HCT116 (cell line): ENCODE results near the gene SPAG6. TPM values are rescaled to one million over a fixed set of nuclear protein-coding genes. Genes with fewer than 3 reads are reported as not detected.

Experiments
- ATAC-seq: fragments of 200-7000 bp; cut with Tn5 transposase; 2 replicates; pipeline ENCODE4 v1.9.1; 2020; ENCODE audit warnings: mild to moderate bottlenecking, moderate library complexity
- BruUV-seq: library from RNA; stranded (reverse); fragments of 400-500 nt; replicated peaks from 2 replicates; lab custom pipeline; 2021; lab: Mats Ljungman, UMichigan
- CTCF ChIA-PET: fragments of 300-600 bp; sonication (Branson Sonifier 250); formaldehyde crosslinking; loops from one replicate; lab custom pipeline; 2021; ENCODE audit warnings: antibody characterized with exemption; lab: Charles Lee
- POLR2A ChIA-PET: fragments of 300-600, 350-600 bp; sonication (Branson Sonifier 250); formaldehyde crosslinking; loops from one replicate; lab custom pipeline; 2021; ENCODE audit warnings: antibody characterized with exemption; lab: Charles Lee
- RAD21 ChIA-PET, 2 experiments: fragments of 300-600 bp; sonication (Branson Sonifier 250); formaldehyde crosslinking; loops; one replicate each; lab custom pipeline; 2023; ENCODE audit warnings: low total read pairs in 2 of 2; ENCODE audit not compliant: uncharacterized antibody in 2 of 2, unreplicated experiment in 2 of 2, low non-redundant PET in 1 of 2; lab: Charles Lee
- DNase-seq: peaks from one replicate; pipeline ENCODE4 v3.0.0-alpha.2; 2010; ENCODE audit warnings: low read depth, low spot score
- H2AFZ ChIP-seq: fragments of 200-600 bp; shearing (Covaris generic), sonication (generic); 2 replicates; pipeline ENCODE4 v1.6.1; 2017; ENCODE audit warnings: low read depth, mixed run types, mixed read lengths, antibody characterized with exemption, low read length; ENCODE audit not compliant: poor library complexity, severe bottlenecking
- H3K27ac ChIP-seq: 2 replicates; pipeline ENCODE4 v1.5.1; 2012; ENCODE audit warnings: low read depth, low read length
- H3K27me3 ChIP-seq: fragments of 200-600 bp; sonication (generic); 2 replicates; pipeline ENCODE4 v1.6.1; 2016; ENCODE audit warnings: mixed run types, low read length, mixed read lengths; ENCODE audit not compliant: insufficient read depth
- H3K36me3 ChIP-seq, 2 experiments: fragments of 200-500 bp in 1 of 2; fragments of 200-600 bp in 1 of 2; sonication (Bioruptor generic) in 1 of 2; sonication (generic) in 1 of 2; 2 replicates each; pipeline versions ENCODE4 v1.5.1 to v1.6.1; 2014 to 2016; ENCODE audit warnings: low read length in 2 of 2, inconsistent platforms in 1 of 2, mixed read lengths in 1 of 2, mixed run types in 1 of 2; ENCODE audit not compliant: insufficient read depth in 2 of 2, control insufficient read depth in 1 of 2
- H3K4me1 ChIP-seq, 2 experiments: fragments of 200-600 bp in 1 of 2; sonication (generic) in 1 of 2; 2 replicates each; pipeline versions ENCODE4 v1.5.1 to v1.6.1; 2012 to 2017; ENCODE audit warnings: low read length in 2 of 2, inconsistent platforms in 1 of 2, mild to moderate bottlenecking in 1 of 2, mixed read lengths in 1 of 2, mixed run types in 1 of 2, moderate library complexity in 1 of 2; ENCODE audit not compliant: insufficient read depth in 2 of 2, control insufficient read depth in 1 of 2
- H3K4me2 ChIP-seq: fragments of 200-600 bp; sonication (generic); 2 replicates; pipeline ENCODE4 v1.6.1; 2017; ENCODE audit warnings: mixed run types, low read length, mixed read lengths
- H3K4me3 ChIP-seq, 2 experiments: fragments of 200-600 bp in 1 of 2; sonication (generic) in 1 of 2; replicated peaks in 1 of 2; 2 replicates each; pipeline ENCODE4 v1.5.1; 2011 to 2016; ENCODE audit warnings: low read length in 2 of 2, control low read depth in 1 of 2, low read depth in 1 of 2, mild to moderate bottlenecking in 1 of 2, mixed read lengths in 1 of 2, mixed run types in 1 of 2
- H3K79me2 ChIP-seq: fragments of 200-600 bp; sonication (generic); 2 replicates; pipeline ENCODE4 v1.6.1; 2017; ENCODE audit warnings: mild to moderate bottlenecking, mixed run types, low read length, moderate library complexity, mixed read lengths; ENCODE audit not compliant: insufficient read depth
- H3K9ac ChIP-seq: fragments of 200-600 bp; sonication (generic); 2 replicates; pipeline ENCODE4 v1.6.1; 2016; ENCODE audit warnings: low read length, mixed read lengths
- H3K9me2 ChIP-seq: fragments of 200-600 bp; sonication (generic), shearing (Covaris generic); 2 replicates; pipeline ENCODE4 v1.6.1; 2017; ENCODE audit warnings: mixed run types, mild to moderate bottlenecking, moderate library complexity; ENCODE audit not compliant: insufficient read depth
- H3K9me3 ChIP-seq, 2 experiments: fragments of 200-500 bp in 1 of 2; fragments of 200-600 bp in 1 of 2; sonication (Bioruptor generic) in 1 of 2; sonication (generic) in 1 of 2; 2 replicates each; pipeline ENCODE4 v1.6.1; 2014 to 2017; ENCODE audit warnings: low read length in 2 of 2, mixed read lengths in 2 of 2, inconsistent platforms in 1 of 2, low read depth in 1 of 2, mild to moderate bottlenecking in 1 of 2, mixed run types in 1 of 2, moderate library complexity in 1 of 2; ENCODE audit not compliant: control insufficient read depth in 1 of 2, insufficient read depth in 1 of 2
- H4K20me1 ChIP-seq: fragments of 200-600 bp; sonication (generic), shearing (Covaris generic); 2 replicates; pipeline ENCODE4 v1.6.1; 2017; ENCODE audit warnings: mixed run types, mild to moderate bottlenecking, moderate library complexity; ENCODE audit not compliant: insufficient read depth
- ATF3 ChIP-seq: IDR thresholded peaks from 2 replicates; pipeline ENCODE4 v1.6.1; 2012
- CEBPB ChIP-seq: IDR thresholded peaks from 2 replicates; pipeline ENCODE4 v1.6.1; 2012; ENCODE audit warnings: low read depth
- ELF1 ChIP-seq: IDR thresholded peaks from 2 replicates; pipeline ENCODE4 v1.6.1; 2012; ENCODE audit warnings: low read depth, borderline replicate concordance
- EZH2 ChIP-seq: fragments of 200-600 bp; sonication (generic); IDR thresholded peaks from 2 replicates; pipeline ENCODE4 v1.6.1; 2017; ENCODE audit warnings: antibody characterized with exemption, mixed run types
- EZH2phosphoT487 ChIP-seq: fragments of 200-600 bp; IDR thresholded peaks from 2 replicates; pipeline ENCODE4 v1.6.1; 2018; ENCODE audit warnings: antibody characterized with exemption, borderline replicate concordance
- FOSL1 ChIP-seq: IDR thresholded peaks from 2 replicates; pipeline ENCODE4 v1.6.1; 2012; ENCODE audit warnings: low read depth
- JUND ChIP-seq: IDR thresholded peaks from 2 replicates; pipeline ENCODE4 v1.6.1; 2012
- POLR2A ChIP-seq: IDR thresholded peaks from 2 replicates; pipeline ENCODE4 v1.7.0; 2011; ENCODE audit warnings: borderline replicate concordance; ENCODE audit not compliant: insufficient read depth, insufficient read length; ENCODE audit errors: extremely low read depth
- REST ChIP-seq: IDR thresholded peaks from 2 replicates; pipeline ENCODE4 v1.6.1; 2012; ENCODE audit warnings: low read depth
- SP1 ChIP-seq: IDR thresholded peaks from 2 replicates; pipeline ENCODE4 v1.6.1; 2012; ENCODE audit warnings: low read depth
- ZNF274 ChIP-seq: fragments of 200-500 bp; sonication (Bioruptor generic); IDR thresholded peaks from 2 replicates; pipeline ENCODE4 v1.6.1; 2014; ENCODE audit warnings: mild to moderate bottlenecking, low read depth, low read length, inconsistent platforms
- intact Hi-C: fragments of 100-400 bp; cut with micrococcal nuclease; formaldehyde crosslinking; loops from 2 replicates; pipeline ENCODE4 v1.10.0; 2022
- total RNA-seq: library from RNA; stranded (reverse); gene quantifications from one replicate; pipeline ENCODE4 v1.2.1, GENCODE V29; 2021; ENCODE audit not compliant: unreplicated experiment
- TF ChIP-seq, protein P1 (sequence below): IDR thresholded peaks from 2 replicates; pipeline ENCODE4 v1.6.1; 2012

SPAG6 gene
- total RNA-seq, 1 experiment from 2014 or later, result not detected

- no peaks in the 10 kb centered on the region for H3K79me2 ChIP-seq
- DNase-seq (no peak), ATAC-seq (no peak)
- TF ChIP-seq, protein P1, sequence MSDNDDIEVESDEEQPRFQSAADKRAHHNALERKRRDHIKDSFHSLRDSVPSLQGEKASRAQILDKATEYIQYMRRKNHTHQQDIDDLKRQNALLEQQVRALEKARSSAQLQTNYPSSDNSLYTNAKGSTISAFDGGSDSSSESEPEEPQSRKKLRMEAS, result peak; percentile 58
- TF ChIP-seq REST (no peak), ELF1 (no peak)
- TF ChIP-seq, all 23 proteins: peak for 1
- peak overlapping the region; percentile 80 for H3K4me2 ChIP-seq
- H3K27ac ChIP-seq, result peak overlapping the region; percentile 92
- H3K9me3 ChIP-seq, result no peaks in the 10 kb centered on the region
- H3K4me1 ChIP-seq, result peaks cover 54 to 83% of the 10 kb centered on the region in 2 experiments
- intact Hi-C loops, result loop anchor here (5.0 to 10.0 kb wide), 4 partner anchors 113 to 635 kb away; partner anchors contain the start of genes COMMD3 and DNAJC1
- no peaks in the 10 kb centered on the region for H4K20me1 ChIP-seq
- peak overlapping the region; percentile 84 for H2AFZ ChIP-seq
- ChIA-PET POLR2A (no interaction called here), CTCF (interaction anchor here (0.8 kb wide), 1 partner anchor 12 kb away, joined by 3 read pairs; no protein-coding TSS in a partner anchor), RAD21 (no interaction called here)
- 0 out of 4 replicates have a peak overlapping the region, but pooled peaks of 1 of the 2 experiments have one; percentile 0 for H3K4me3 ChIP-seq
- no TSS peak for BruUV-seq
- H3K27me3 ChIP-seq, result no peaks in the 10 kb centered on the region
- H3K9me2 ChIP-seq, result no peaks in the 10 kb centered on the region
- H3K9ac ChIP-seq, result peak overlapping the region; percentile 17
- no peaks in the 10 kb centered on the region for H3K36me3 ChIP-seq
Observed at GRCh38 chr10:22429981-22430421, 84.7 kb downstream of the SPAG6 start.

- ChIA-PET RAD21 (no interaction called here), CTCF (no interaction called here), POLR2A (interaction anchor here (1.3 kb wide), 1 partner anchor 12 kb away, joined by 3 read pairs; no protein-coding TSS in a partner anchor)
- Histone ChIP-seq H3K9me3 (no peaks in the 10 kb centered on the region), H3K27ac (no peak overlapping the region), H3K9ac (peak overlapping the region; percentile 18; the same call in 1 of the 2 replicates), H3K79me2 (peaks cover 5% of the 10 kb centered on the region), H2AFZ (peak overlapping the region; percentile 69), H3K4me3 (no peak overlapping the region), H3K36me3 (no peaks in the 10 kb centered on the region), H3K9me2 (no peaks in the 10 kb centered on the region), H3K4me1 (peaks cover 46 to 80% of the 10 kb centered on the region in 2 experiments), H3K27me3 (no peaks in the 10 kb centered on the region), H4K20me1 (no peaks in the 10 kb centered on the region), H3K4me2 (peak overlapping the region; percentile 53)
- TF ChIP-seq ZNF274, result no peak
- TF ChIP-seq, protein P1, result peak; percentile 20; the same call in 1 of the 2 replicates
- no peak for TF ChIP-seq EZH2phosphoT487
- TF ChIP-seq SP1, result peak; percentile 32; the same call in 1 of the 2 replicates
- peak; percentile 47; the same call in 1 of the 2 replicates for TF ChIP-seq FOSL1
- no peak for TF ChIP-seq EZH2
- peak; percentile 47; the same call in 1 of the 2 replicates for TF ChIP-seq JUND
- 0 out of 2 replicates have a peak, but pooled peaks have one; percentile 43 for TF ChIP-seq CEBPB
- peak; percentile 59; the same call in 1 of the 2 replicates for TF ChIP-seq ATF3
- TF ChIP-seq POLR2A, result no peak
- DNase-seq (peak; percentile 31), ATAC-seq (no peak)
- no TSS peak for BruUV-seq
- intact Hi-C loops, result loop anchor here (10.0 kb wide), 1 partner anchor 631 kb away; no protein-coding TSS in a partner anchor
Observed at GRCh38 chr10:22433875-22434274, 88.6 kb downstream of the SPAG6 start.
